ENCODE measurements around the gene SDK1.

GRCh38 chr7:4028221-4028620, 727.2 kb downstream of the SDK1 start:
- TF ChIP-seq CTCF (IDR thresholded peaks at IDR 0.05) (no peak), POLR2A (IDR thresholded peaks at IDR 0.05) (no peak)
